ENCODE measurements around the gene UBAP1. TPM values are rescaled to one million over a fixed set of nuclear protein-coding genes. Genes with fewer than 3 reads are reported as not detected.
"Not testable (repeated sequence)": the region's sequence is repeated elsewhere in the genome, so short reads cannot be mapped to it uniquely, and the experiment has no call there.

The UBAP1 gene
- total RNA-seq, 1 donor from 2014 or later = 30.0 TPM

DNA sequence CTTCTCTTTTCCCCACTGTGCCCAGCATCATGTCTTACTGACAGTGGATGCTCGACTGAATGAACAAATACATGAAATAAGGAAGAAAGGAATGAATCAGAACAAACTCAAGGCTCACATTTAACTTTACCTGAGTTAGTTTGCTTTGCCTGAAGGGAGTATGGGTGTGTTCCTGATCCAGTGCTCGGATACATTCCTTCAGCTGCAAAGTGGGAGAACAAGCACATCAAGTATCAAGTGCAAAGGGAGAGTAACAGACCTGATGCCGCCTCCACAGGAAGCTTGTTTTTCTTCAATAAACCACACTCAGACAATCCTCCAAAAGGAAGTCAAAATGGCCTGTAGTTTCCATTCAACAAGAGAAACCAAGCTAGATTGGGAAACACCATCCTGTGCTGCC, 84.1 kb downstream of the UBAP1 start:
- Mint-ChIP-seq H3K36me3 (ENCODE audit: low read depth) (peaks cover 12% of the 10 kb centered on the region), H3K27ac (no peak overlapping the region), H3K4me3 (no peak overlapping the region), H3K27me3 (ENCODE audit: insufficient read depth) (no peaks in the 10 kb centered on the region), H3K9me3 (no peaks in the 10 kb centered on the region), H3K4me1 (ENCODE audit: low read depth) (peaks cover 10% of the 10 kb centered on the region)
- no peak for DNase-seq (ENCODE audit: low spot score)
- intact Hi-C loops (cut with micrococcal nuclease) = no loop called here

DNA sequence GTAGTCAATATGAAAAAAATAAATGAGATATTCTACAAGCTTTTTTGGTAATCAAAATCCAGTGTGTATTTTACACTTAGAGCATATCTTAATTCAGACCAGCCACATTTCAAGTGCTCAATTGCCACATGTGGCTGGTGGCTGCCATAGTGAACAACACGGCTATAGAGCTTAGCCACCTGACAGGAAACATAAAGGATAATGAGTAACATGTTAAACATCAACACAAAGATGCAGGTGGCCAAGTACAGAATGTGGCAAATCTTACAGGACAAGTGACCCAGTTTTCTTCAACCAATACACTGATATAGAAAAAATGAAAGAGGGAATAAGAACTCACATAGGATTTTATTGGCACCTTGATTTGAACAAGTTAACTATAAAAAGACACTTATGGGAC, 88.8 kb downstream of the UBAP1 start:
- no peak overlapping the region for H3K4me3 Mint-ChIP-seq
- no peak for DNase-seq (ENCODE audit: low spot score)
- no peaks in the 10 kb centered on the region for H3K27me3 Mint-ChIP-seq (ENCODE audit: insufficient read depth)
- no peak overlapping the region for H3K27ac Mint-ChIP-seq
- peaks cover 13% of the 10 kb centered on the region for H3K36me3 Mint-ChIP-seq (ENCODE audit: low read depth)
- intact Hi-C loops (cut with micrococcal nuclease) = no loop called here
- H3K4me1 Mint-ChIP-seq (ENCODE audit: low read depth) = peaks cover 10% of the 10 kb centered on the region
- H3K9me3 Mint-ChIP-seq = no peaks in the 10 kb centered on the region

DNA sequence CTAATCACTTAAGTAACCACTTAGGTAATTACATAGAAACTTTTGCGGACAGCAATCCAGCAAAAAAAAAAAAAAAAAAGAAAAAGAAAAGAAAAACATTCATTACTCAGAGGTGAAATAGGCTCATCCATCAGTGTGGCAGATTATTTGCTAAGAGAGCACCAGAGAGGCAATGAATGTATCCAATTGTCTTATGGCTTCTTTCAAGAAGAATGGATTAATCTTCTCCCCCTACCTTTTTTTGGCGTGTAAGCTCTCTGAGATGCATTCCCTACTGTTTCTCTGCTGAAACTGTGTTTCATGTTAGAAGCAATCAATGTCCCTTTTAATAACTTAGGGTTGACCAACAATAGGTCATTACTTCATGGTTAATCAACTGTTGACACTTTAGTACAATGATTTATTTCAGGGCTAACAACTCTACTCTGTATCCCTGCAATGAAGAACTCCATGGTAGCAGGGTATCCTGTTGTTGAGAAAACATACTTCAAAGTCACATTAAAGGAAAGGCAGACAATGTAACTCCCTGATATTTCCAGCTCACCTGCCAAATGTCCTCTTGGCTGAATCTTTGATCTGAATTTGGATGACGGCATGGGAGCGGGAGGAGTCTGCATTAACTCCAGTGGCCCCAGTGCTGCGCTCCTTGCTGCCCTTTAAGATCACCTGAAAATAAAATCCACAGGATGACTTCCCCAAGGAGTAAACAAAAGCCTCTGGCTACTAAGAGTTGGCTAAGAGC, 92.6 kb downstream of the UBAP1 start:
- Mint-ChIP-seq H3K36me3 (ENCODE audit: low read depth) (peaks cover 1% of the 10 kb centered on the region), H3K4me3 (no peak overlapping the region)

DNA sequence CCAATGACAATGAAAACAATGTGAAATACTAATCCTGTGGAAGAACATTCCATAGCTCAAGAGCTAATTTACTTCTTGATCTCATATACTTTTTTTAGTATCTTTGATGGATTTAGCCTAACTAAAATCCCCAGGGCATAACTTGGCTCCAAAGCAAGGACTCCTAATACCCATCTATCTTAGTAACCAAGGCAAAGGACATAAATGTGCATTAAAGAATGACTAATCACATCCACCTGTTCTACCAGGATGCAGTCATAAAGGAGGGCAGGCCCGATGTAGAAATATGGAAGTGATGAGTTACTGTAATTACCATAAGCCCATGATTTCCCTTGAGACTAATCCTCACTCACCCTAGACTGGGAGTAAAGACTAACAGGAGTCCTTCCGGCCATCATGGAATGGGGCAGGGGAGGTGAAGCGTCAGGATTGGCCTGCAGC, 93.3 kb downstream of the UBAP1 start:
- Mint-ChIP-seq H3K4me1 (ENCODE audit: low read depth) (peaks cover 3% of the 10 kb centered on the region), H3K27ac (no peak overlapping the region), H3K36me3 (ENCODE audit: low read depth) (peaks cover 1% of the 10 kb centered on the region), H3K9me3 (no peaks in the 10 kb centered on the region), H3K4me3 (no peak overlapping the region), H3K27me3 (ENCODE audit: insufficient read depth) (no peaks in the 10 kb centered on the region)
- intact Hi-C loops (cut with micrococcal nuclease) = no loop called here
- no peak for DNase-seq (ENCODE audit: low spot score)

More for the DNA sequence above, 92.6 kb downstream of the UBAP1 start:
- Mint-ChIP-seq H3K27ac (no peak overlapping the region), H3K4me1 (ENCODE audit: low read depth) (no peaks in the 10 kb centered on the region), H3K9me3 (no peaks in the 10 kb centered on the region), H3K27me3 (ENCODE audit: insufficient read depth) (no peaks in the 10 kb centered on the region)
- intact Hi-C loops (cut with micrococcal nuclease) = no loop called here
- DNase-seq (ENCODE audit: low spot score) = no peak

DNA sequence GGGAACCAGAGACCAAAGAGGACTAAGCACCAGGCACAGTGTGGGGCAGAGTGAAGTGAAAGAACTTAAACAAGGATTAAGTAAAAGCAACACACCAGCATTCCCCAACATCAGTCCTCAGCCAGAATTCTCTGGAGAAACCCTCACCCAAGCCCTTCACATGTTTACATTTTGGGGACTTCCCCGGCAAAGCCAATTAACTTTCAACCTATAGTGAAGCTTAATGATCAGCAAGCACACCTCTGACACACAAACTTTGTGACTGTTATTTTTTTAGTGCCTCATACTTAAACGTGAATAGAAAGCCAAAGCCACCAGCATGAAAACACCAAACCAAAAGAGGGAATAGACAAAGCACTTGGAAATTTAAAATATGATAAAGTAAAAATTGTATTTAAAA, 94.7 kb downstream of the UBAP1 start:
- intact Hi-C loops (cut with micrococcal nuclease); H3K4me1 Mint-ChIP-seq (ENCODE audit: low read depth); H3K9me3 Mint-ChIP-seq; H3K4me3 Mint-ChIP-seq; H3K27ac Mint-ChIP-seq; DNase-seq (ENCODE audit: low spot score); H3K27me3 Mint-ChIP-seq (ENCODE audit: insufficient read depth); H3K36me3 Mint-ChIP-seq (ENCODE audit: low read depth): not testable (repeated sequence)

DNA sequence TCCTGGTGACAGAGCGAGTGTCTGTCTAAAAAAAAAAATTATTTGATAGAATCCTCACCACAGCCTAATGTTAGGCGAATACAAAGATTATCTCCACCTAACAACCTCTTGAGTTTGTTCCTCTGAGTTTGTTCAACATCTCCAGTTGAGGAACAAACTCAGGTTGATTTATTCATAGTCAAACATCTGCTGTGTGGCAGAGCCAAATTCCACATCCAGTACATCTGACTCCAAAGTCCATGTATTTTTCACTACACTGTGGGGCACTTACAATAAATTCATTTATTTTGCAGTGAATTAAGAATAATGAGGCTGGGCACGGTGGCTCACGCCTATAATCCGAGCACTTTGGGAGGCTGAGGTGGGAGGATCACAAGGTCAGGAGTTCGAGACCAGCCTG, 97.0 kb downstream of the UBAP1 start:
- DNase-seq (ENCODE audit: low spot score) = no peak
- Mint-ChIP-seq H3K4me3 (no peak overlapping the region), H3K27me3 (ENCODE audit: insufficient read depth) (no peaks in the 10 kb centered on the region), H3K9me3 (no peaks in the 10 kb centered on the region), H3K4me1 (ENCODE audit: low read depth) (peaks cover 8% of the 10 kb centered on the region), H3K27ac (no peak overlapping the region), H3K36me3 (ENCODE audit: low read depth) (peaks cover 1% of the 10 kb centered on the region)
- intact Hi-C loops (cut with micrococcal nuclease) = no loop called here

DNA sequence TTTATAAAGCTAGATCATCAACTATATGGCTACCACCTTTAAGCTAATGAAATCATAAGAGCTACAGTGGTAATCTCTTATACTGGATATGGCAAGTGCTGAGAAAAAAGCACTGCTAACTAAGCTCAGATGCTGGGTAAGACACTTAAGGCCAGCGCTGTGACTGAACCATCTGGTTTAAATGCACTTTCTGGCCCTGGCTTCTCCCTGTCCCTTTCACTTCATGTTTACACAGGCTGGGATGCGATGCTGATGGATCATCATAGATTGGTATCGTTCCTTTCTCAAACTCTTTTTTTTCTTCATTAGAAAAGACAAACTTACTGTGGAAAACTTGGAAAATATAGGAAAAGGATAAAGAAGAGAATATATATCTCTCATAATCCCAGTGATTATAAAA, 97.9 kb downstream of the UBAP1 start:
- Mint-ChIP-seq H3K27ac (no peak overlapping the region), H3K4me3 (no peak overlapping the region), H3K36me3 (ENCODE audit: low read depth) (no peaks in the 10 kb centered on the region), H3K9me3 (no peaks in the 10 kb centered on the region), H3K27me3 (ENCODE audit: insufficient read depth) (no peaks in the 10 kb centered on the region), H3K4me1 (ENCODE audit: low read depth) (peaks cover 8% of the 10 kb centered on the region)
- no peak for DNase-seq (ENCODE audit: low spot score)
- intact Hi-C loops (cut with micrococcal nuclease) = no loop called here

DNA sequence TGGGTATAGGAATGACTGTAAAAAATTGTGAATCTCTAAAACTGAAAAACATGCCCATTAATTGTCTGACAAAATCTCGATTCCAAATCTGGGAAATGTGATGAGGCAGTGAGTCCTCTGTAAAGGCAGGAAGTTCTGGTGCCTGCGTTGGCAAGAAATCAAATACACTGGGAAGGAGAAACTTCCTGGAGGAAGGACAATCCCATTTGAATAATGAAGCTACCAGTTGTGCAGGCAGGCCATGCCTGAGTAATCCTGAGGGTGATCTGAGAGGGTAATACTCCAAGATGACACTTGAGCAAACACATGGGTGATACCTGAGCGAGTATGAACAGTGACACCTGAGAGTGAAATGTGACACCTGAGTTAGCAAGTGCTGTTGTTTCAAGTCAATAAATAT, 100.6 kb downstream of the UBAP1 start:
- Mint-ChIP-seq H3K36me3 (ENCODE audit: low read depth) (peaks cover under 1% of the 10 kb centered on the region), H3K27me3 (ENCODE audit: insufficient read depth) (no peaks in the 10 kb centered on the region), H3K4me3 (no peak overlapping the region), H3K27ac (no peak overlapping the region), H3K4me1 (ENCODE audit: low read depth) (peaks cover 8% of the 10 kb centered on the region), H3K9me3 (no peaks in the 10 kb centered on the region)
- intact Hi-C loops (cut with micrococcal nuclease) = no loop called here
- DNase-seq (ENCODE audit: low spot score) = no peak

DNA sequence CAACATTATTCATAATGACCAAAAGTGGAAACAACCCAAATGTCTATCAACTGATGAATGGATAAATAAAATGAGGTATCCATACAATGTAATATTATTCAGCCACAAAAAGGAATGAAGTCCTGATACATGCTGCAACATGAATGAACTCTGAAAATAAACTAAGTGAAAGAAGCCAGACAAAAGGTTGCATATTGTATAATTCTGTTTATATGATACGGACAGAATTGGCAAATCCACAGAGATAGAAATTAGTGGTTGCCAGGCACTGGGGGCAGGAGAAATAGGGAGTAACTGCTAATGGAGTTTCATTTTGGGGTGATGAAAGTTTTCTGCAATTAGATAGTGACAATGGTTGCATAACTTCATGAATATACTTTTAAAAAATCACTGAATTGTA, 103.3 kb downstream of the UBAP1 start:
- Mint-ChIP-seq H3K27me3 (ENCODE audit: insufficient read depth) (no peaks in the 10 kb centered on the region), H3K4me3 (no peak overlapping the region), H3K4me1 (ENCODE audit: low read depth) (peaks cover 6% of the 10 kb centered on the region), H3K27ac (no peak overlapping the region), H3K36me3 (ENCODE audit: low read depth) (peaks cover 8% of the 10 kb centered on the region), H3K9me3 (no peaks in the 10 kb centered on the region)
- intact Hi-C loops (cut with micrococcal nuclease) = no loop called here
- no peak for DNase-seq (ENCODE audit: low spot score)

DNA sequence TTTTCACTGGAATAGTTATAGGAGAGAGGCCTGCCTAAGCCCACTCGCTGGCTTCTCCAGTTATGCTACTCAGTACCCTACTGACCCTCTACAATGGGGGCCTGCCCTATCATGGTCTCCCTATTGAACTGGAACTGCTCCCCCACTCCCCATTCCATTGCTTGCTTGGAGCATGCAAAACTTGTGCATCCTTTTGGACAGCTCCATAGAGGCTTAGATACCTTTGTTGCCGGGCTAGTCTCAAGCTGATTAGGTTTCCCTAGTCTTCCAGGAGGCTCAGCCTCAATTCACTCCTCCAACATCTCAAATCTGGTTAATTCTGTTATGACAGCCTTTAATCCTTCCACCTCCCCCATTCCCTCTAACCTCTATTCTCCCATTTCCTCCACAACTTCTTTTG, 110.3 kb downstream of the UBAP1 start:
- no peaks in the 10 kb centered on the region for H3K27me3 Mint-ChIP-seq (ENCODE audit: insufficient read depth)
- DNase-seq (ENCODE audit: low spot score) = no peak
- no peaks in the 10 kb centered on the region for H3K9me3 Mint-ChIP-seq
- no peaks in the 10 kb centered on the region for H3K4me1 Mint-ChIP-seq (ENCODE audit: low read depth)
- no peak overlapping the region for H3K4me3 Mint-ChIP-seq
- intact Hi-C loops (cut with micrococcal nuclease) = no loop called here
- peak overlapping the region; percentile 9 for H3K27ac Mint-ChIP-seq
- H3K36me3 Mint-ChIP-seq (ENCODE audit: low read depth) = peaks cover 10% of the 10 kb centered on the region

DNA sequence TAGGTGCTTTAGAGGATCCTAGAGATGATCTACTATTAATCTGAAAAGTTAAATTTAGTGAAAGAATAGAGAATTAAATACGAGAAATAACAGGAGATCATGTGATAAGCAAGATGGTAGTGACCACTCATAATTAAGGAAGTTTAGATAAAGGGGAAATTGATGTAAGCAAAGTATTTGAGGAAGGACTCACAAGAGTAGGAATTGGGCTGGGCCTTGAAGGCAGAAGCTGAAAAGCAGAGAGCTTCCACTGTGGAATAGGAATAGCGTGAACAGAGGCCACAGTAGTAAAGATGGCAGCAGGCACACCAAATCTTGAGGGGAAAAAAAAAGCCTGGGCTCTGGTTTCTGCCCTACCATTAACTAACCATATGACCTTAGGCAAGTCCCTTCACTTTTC, 112.2 kb downstream of the UBAP1 start:
- intact Hi-C loops (cut with micrococcal nuclease) = no loop called here
- DNase-seq (ENCODE audit: low spot score) = no peak
- Mint-ChIP-seq H3K27me3 (ENCODE audit: insufficient read depth) (no peaks in the 10 kb centered on the region), H3K4me3 (no peak overlapping the region), H3K36me3 (ENCODE audit: low read depth) (peaks cover 8% of the 10 kb centered on the region), H3K9me3 (no peaks in the 10 kb centered on the region), H3K4me1 (ENCODE audit: low read depth) (no peaks in the 10 kb centered on the region), H3K27ac (no peak overlapping the region)

DNA sequence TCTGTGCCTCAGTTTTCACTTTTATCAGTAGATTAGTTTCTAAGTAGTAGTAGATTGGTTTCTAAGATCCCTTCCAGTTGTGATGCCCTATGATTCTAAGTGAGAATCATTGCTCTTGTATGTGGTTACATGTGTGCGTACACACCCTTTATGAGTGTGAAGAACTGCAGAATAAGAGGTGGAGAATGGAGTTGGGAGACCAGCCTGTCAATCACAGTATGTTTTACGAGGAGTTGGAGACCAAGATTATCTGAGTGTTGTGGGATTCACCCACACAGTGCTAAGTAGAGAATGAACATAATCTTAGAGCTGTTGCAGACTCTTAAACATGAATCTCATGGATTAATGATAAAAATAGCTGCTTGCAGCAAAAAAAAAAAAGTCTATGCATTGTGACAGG, 112.6 kb downstream of the UBAP1 start:
- no peak overlapping the region for H3K27ac Mint-ChIP-seq
- H3K9me3 Mint-ChIP-seq = no peaks in the 10 kb centered on the region
- H3K27me3 Mint-ChIP-seq (ENCODE audit: insufficient read depth) = no peaks in the 10 kb centered on the region
- H3K4me1 Mint-ChIP-seq (ENCODE audit: low read depth) = no peaks in the 10 kb centered on the region
- H3K36me3 Mint-ChIP-seq (ENCODE audit: low read depth) = peaks cover 6% of the 10 kb centered on the region
- no peak for DNase-seq (ENCODE audit: low spot score)
- no peak overlapping the region for H3K4me3 Mint-ChIP-seq
- intact Hi-C loops (cut with micrococcal nuclease) = no loop called here

DNA sequence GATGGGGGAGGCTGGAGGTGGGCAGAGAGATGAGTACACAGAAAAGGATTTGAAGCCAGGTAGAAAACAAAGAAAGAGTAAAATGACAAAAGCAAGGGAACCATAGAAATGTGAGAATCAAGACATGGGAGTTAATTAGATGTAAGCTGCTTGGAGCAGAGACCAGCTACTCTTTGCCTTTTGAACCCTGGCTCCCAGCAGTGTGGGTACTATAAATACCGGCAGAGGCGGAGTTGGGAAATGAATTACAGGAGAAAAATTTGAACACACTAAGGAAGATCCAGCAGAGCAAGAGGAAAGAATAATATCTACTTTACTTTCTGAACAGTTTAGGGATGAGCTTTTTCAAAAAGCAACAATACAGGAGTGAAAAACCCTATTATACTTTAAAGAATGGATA, 113.7 kb downstream of the UBAP1 start:
- Mint-ChIP-seq H3K27me3 (ENCODE audit: insufficient read depth) (no peaks in the 10 kb centered on the region), H3K4me3 (no peak overlapping the region), H3K9me3 (no peaks in the 10 kb centered on the region), H3K27ac (no peak overlapping the region), H3K4me1 (ENCODE audit: low read depth) (no peaks in the 10 kb centered on the region), H3K36me3 (ENCODE audit: low read depth) (no peaks in the 10 kb centered on the region)
- no peak for DNase-seq (ENCODE audit: low spot score)
- intact Hi-C loops (cut with micrococcal nuclease) = no loop called here

DNA sequence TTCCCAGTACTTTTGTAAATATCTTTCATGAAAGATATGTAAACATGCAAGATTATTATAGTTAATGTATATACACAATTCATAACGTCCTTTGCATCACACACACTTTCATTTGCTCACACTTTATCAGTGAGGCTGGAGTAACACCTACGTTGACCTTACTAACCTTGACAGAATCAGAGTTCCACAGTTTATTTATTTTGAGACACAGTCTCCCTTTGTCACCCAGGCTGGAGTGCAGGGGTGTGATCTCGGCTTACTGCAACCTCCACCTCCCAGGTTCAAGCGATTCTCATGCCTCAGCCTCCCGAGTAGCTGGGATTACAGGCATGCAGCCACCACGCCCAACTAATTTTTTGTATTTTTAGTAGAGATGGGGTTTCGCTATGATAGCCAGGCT, 122.2 kb downstream of the UBAP1 start:
- H3K27me3 Mint-ChIP-seq (ENCODE audit: insufficient read depth); H3K36me3 Mint-ChIP-seq (ENCODE audit: low read depth); H3K9me3 Mint-ChIP-seq; DNase-seq (ENCODE audit: low spot score); H3K4me1 Mint-ChIP-seq (ENCODE audit: low read depth); H3K27ac Mint-ChIP-seq; H3K4me3 Mint-ChIP-seq; intact Hi-C loops (cut with micrococcal nuclease): not testable (repeated sequence)

All from activated T-helper 1 cell treated with anti-CD3 and anti-CD28 coated beads, Interleukin-12 subunit alpha, Interleukin-12 subunit beta, Interleukin-2, Interleukin-4 antibody, amounts not matched to agents 30 ng/mL and 10 ng/mL and 1 ng/mL, durations not matched to agents 14 hours and 24 hours and 36 hours (primary cell).